ENCODE data around the gene PUS7. TPM values are rescaled to one million over a fixed set of nuclear protein-coding genes. Genes with fewer than 3 reads are reported as not detected.

PUS7 gene
- total and polyA plus RNA-seq, 2 of the 4 experiments (the other 2 are of a cell fraction), result 11.7 to 17.0 TPM

DNA sequence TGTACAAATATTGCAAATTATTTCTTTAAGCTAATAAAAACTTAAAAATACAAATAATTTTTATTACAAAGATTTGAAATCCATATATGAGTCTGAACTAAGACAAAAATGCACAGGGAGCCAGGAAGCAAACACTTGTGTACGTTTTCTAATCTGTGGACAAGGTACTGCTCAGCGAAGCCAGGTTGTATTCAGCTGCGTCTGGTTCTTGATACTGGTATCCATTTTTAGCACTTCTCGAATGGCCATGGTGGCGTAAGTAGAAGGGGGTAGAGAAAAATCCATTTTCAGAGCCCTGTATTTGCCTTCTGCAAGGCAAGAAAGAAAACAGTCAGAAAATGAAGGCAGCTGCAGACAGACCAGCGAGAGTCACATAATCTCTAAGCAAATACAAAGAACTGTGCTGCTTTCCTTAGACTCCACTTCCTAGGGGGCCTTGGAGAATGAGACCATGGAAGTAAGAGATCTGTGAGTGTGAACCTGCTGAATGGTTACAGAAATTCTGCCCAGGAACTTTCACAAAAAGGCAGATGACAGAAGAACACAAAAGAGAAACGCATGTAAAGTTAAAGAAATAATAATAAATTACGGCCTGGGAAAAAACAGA, 64.3 kb downstream of the PUS7 start:
- no TSS peak for BruUV-seq (replicated peaks)
- CTCF ChIA-PET, result no interaction called here

More for the DNA sequence above, 64.3 kb downstream of the PUS7 start:
- dilution Hi-C loops (cut with HindIII; ENCODE audit: low sequenced_read_pairs, unreplicated experiment) (no loop called here), in situ Hi-C loops (cut with MboI; ENCODE audit: low sequenced_read_pairs) (no loop called here), intact Hi-C loops (cut with micrococcal nuclease) (no loop called here)
- no peaks in the 10 kb centered on the region for H4K20me1 ChIP-seq (ENCODE audit: insufficient read depth, low read length)
- 0 out of 2 replicates have a peak, but pooled peaks cover 2% of the 10 kb centered on the region for H3K4me1 ChIP-seq (ENCODE audit: control insufficient read depth, insufficient read depth, low read length)
- no peak overlapping the region for H2BK15ac ChIP-seq (ENCODE audit: low read depth, low read length)
- no peaks in the 10 kb centered on the region for H3K79me1 ChIP-seq (ENCODE audit: low read depth in 1 of 2, low read length in 2 of 2)
- no peak overlapping the region for H3K9ac ChIP-seq (ENCODE audit: low read depth, low read length)
- H2AK9ac ChIP-seq (replicated peaks; ENCODE audit: low read depth, low read length, poor library complexity), result no peak overlapping the region
- no peak overlapping the region for H2AFZ ChIP-seq (replicated peaks; ENCODE audit: low read length, poor library complexity)
- H3K27ac ChIP-seq (ENCODE audit: insufficient read depth, low read length), result no peak overlapping the region
- H3K36me3 ChIP-seq (ENCODE audit: control insufficient read depth, insufficient read depth, low read length), result peaks cover 12% of the 10 kb centered on the region
- no peak overlapping the region for H3K14ac ChIP-seq (replicated peaks; ENCODE audit: low read depth, low read length)
- TF ChIP-seq MXI1 (IDR thresholded peaks at IDR 0.05; ENCODE audit: borderline replicate concordance, low read depth, low read length) (no peak), FOS (IDR thresholded peaks at IDR 0.05; ENCODE audit: low read depth, low read length) (no peak), MAZ (IDR thresholded peaks at IDR 0.05; ENCODE audit: borderline replicate concordance, low read depth, low read length) (no peak), RCOR1 (IDR thresholded peaks at IDR 0.05; ENCODE audit: insufficient replicate concordance, low read length) (no peak), CHD1 (IDR thresholded peaks at IDR 0.05; ENCODE audit: low read depth, low read length) (no peak), POLR2A (IDR thresholded peaks at IDR 0.05; ENCODE audit: low read depth, low read length) (no peak), RFX5 (IDR thresholded peaks at IDR 0.05; ENCODE audit: low read depth, low read length) (no peak), NFE2L2 (IDR thresholded peaks at IDR 0.05; ENCODE audit: low read depth, low read length) (no peak), RAD21 (IDR thresholded peaks at IDR 0.05; ENCODE audit: low read length) (no peak), BHLHE40 (IDR thresholded peaks at IDR 0.05; ENCODE audit: low read depth, low read length) (no peak), CEBPB (IDR thresholded peaks at IDR 0.05; ENCODE audit: low read depth, low read length) (no peak), SMC3 (IDR thresholded peaks at IDR 0.05; ENCODE audit: low read depth, low read length) (no peak)
- TF ChIP-seq, protein P1, sequence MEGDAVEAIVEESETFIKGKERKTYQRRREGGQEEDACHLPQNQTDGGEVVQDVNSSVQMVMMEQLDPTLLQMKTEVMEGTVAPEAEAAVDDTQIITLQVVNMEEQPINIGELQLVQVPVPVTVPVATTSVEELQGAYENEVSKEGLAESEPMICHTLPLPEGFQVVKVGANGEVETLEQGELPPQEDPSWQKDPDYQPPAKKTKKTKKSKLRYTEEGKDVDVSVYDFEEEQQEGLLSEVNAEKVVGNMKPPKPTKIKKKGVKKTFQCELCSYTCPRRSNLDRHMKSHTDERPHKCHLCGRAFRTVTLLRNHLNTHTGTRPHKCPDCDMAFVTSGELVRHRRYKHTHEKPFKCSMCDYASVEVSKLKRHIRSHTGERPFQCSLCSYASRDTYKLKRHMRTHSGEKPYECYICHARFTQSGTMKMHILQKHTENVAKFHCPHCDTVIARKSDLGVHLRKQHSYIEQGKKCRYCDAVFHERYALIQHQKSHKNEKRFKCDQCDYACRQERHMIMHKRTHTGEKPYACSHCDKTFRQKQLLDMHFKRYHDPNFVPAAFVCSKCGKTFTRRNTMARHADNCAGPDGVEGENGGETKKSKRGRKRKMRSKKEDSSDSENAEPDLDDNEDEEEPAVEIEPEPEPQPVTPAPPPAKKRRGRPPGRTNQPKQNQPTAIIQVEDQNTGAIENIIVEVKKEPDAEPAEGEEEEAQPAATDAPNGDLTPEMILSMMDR (conservative IDR thresholded peaks at IDR 0.05; ENCODE audit: low read depth, low read length), result no peak
- TF ChIP-seq, protein P2, sequence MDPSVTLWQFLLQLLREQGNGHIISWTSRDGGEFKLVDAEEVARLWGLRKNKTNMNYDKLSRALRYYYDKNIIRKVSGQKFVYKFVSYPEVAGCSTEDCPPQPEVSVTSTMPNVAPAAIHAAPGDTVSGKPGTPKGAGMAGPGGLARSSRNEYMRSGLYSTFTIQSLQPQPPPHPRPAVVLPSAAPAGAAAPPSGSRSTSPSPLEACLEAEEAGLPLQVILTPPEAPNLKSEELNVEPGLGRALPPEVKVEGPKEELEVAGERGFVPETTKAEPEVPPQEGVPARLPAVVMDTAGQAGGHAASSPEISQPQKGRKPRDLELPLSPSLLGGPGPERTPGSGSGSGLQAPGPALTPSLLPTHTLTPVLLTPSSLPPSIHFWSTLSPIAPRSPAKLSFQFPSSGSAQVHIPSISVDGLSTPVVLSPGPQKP (IDR thresholded peaks at IDR 0.05; ENCODE audit: borderline replicate concordance, low read depth, low read length), result no peak
- TF ChIP-seq, protein P3, sequence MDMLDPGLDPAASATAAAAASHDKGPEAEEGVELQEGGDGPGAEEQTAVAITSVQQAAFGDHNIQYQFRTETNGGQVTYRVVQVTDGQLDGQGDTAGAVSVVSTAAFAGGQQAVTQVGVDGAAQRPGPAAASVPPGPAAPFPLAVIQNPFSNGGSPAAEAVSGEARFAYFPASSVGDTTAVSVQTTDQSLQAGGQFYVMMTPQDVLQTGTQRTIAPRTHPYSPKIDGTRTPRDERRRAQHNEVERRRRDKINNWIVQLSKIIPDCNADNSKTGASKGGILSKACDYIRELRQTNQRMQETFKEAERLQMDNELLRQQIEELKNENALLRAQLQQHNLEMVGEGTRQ (IDR thresholded peaks at IDR 0.05; ENCODE audit: low read depth, low read length), result no peak
- no peak overlapping the region for H4K8ac ChIP-seq (ENCODE audit: low read depth in 2 of 2, low read length in 2 of 2)
- no peak overlapping the region for H3K18ac ChIP-seq (ENCODE audit: low read depth, low read length)
- no peak overlapping the region for H3K4me3 ChIP-seq (ENCODE audit: insufficient read depth, low read depth, low read length)
- ATAC-seq (ENCODE audit: low read depth), result no peak
- H3K56ac ChIP-seq (ENCODE audit: extremely low read depth, insufficient read depth, low read length), result no peak overlapping the region
- no peaks in the 10 kb centered on the region for H3K27me3 ChIP-seq (ENCODE audit: control insufficient read depth, insufficient read depth, low read length)
- no peak overlapping the region for H2BK5ac ChIP-seq (ENCODE audit: low read depth, low read length, poor library complexity, severe bottlenecking)
- DNase-seq, result no peak
- H2AK5ac ChIP-seq (ENCODE audit: low read depth, low read length), result no peak overlapping the region
- no peak overlapping the region for H2BK20ac ChIP-seq (ENCODE audit: low read depth, low read length)
- no peak overlapping the region for H2BK120ac ChIP-seq (ENCODE audit: low read depth, low read length)
- 96% methylated on average over 3 of the region's 8 CpGs; no CpG with 5 or more reads in 1 of the 2 experiments for WGBS, 2 experiments (ENCODE audit: extremely low coverage in 2 of 2, insufficient read length in 1 of 2)
- no peak overlapping the region for H4K5ac ChIP-seq (ENCODE audit: low read depth, low read length)
- H4K91ac ChIP-seq (ENCODE audit: insufficient read depth, low read depth, low read length), result no peak overlapping the region
- no peaks in the 10 kb centered on the region for H3K9me3 ChIP-seq (ENCODE audit: control insufficient read depth, insufficient read depth, low read length)
- POLR2A ChIA-PET (ENCODE audit: unreplicated experiment), result no interaction called here
- no peak overlapping the region for H3K23ac ChIP-seq (ENCODE audit: low read depth, low read length)
- no peak overlapping the region for H3K4ac ChIP-seq (ENCODE audit: low read depth, low read length)
- H3K4me2 ChIP-seq (ENCODE audit: low read depth, low read length), result no peak overlapping the region
- no peaks in the 10 kb centered on the region for H3K9me1 ChIP-seq (ENCODE audit: insufficient read depth, low read length)
